ENCODE measurements around the gene CSNK2A3.

- TF ChIP-seq POLR2AphosphoS5 (IDR thresholded peaks at IDR 0.05; ENCODE audit: low read depth) (no peak), CTCF (IDR thresholded peaks at IDR 0.05; ENCODE audit: insufficient read depth, low read length) (no peak), GABPA (IDR thresholded peaks at IDR 0.05; ENCODE audit: low read depth) (no peak)
Observed at GRCh38 chr11:11335043-11335442, 18.0 kb downstream of the CSNK2A3 start.
